CD4-positive, alpha-beta T cell treated with Interleukin-12 subunit alpha and Interleukin-12 subunit beta, for 1 hour (primary cell): ENCODE data around the gene PCDH9.

Experiments used
- DNase-seq: peaks from one replicate; pipeline ENCODE4 v3.0.0-alpha.2; 2020

Gene PCDH9

GRCh38 chr13:66503890-66504289, 726.2 kb downstream of the PCDH9 start:
- DNase-seq, result no peak

- DNase-seq, result no peak
Measured at GRCh38 chr13:66501181-66501580, 729.0 kb downstream of the PCDH9 start.

DNA sequence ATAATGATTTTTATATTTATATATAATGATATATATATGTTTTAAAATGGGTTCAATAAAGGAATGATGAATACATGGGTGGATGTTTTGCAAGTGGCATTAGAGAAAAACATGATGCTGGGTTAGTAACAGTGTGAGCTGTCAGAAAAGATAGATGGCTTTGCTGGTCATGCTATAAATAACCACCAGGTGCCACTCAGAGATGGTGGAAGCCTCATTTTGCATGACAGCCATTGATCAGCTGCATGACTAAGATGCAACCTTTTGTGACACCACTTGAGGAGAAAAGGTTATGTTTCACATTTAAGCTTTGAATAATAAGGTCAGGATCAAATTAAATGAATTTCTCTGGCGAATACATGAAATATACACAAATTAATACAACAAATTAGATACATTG, 737.7 kb downstream of the PCDH9 start:
- DNase-seq, result no peak

DNA sequence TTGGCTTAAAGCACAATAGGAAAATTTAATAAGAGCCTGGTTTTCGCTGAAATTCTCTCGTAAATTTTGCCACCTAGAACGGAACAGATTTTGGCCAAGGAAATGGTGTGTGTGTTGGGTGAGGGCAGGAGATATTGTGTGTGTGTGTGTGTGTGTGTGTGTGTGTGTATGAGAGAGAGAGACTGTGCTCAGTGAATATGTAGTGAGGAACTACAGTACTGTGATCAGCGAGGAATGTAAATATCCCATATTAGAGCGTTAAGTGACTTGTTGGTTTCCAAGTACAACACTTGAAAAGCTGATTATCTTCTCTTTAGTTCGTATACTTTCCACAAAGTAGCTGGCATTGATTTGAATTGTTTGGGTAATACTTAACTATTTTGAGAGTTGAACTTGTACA, 738.9 kb downstream of the PCDH9 start:
- no peak for DNase-seq

DNA sequence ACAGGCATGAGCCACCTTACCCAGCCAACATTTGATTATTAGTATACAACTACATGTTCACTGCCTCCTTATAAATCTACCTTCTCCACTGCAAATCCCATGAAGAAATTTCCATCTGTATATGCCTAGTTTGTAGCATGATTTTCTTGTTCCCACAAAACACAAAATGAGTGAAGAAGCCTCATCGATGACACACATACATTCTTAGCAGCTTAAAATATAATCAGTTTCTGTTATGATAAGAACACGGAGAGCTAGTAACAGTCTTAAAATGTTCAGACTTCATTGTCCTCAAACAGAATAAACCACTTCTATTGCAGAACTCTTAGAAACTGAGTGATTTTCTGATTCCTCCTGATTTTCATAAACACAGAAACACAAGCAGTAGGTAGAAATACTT, 740.5 kb downstream of the PCDH9 start:
- no peak for DNase-seq

DNA sequence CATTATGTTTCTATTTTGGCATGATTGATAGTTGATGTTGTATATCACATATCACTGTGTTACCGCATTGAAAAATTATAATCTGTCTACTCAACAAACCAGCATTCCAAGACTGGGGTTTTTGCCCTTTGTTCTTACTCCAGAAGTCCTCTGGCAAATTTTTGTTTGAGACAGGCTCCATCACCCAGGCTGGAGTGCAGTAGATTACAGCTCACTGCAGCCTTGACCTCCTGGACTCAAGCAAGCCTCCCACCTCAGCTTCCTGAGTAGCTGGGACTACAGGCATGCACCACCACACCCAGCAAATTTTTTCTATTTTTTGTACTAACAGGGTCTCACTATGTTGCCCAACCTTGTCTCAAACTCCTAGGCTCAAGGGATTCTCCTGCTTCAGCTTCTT, 741.0 kb downstream of the PCDH9 start:
- no peak for DNase-seq

DNA sequence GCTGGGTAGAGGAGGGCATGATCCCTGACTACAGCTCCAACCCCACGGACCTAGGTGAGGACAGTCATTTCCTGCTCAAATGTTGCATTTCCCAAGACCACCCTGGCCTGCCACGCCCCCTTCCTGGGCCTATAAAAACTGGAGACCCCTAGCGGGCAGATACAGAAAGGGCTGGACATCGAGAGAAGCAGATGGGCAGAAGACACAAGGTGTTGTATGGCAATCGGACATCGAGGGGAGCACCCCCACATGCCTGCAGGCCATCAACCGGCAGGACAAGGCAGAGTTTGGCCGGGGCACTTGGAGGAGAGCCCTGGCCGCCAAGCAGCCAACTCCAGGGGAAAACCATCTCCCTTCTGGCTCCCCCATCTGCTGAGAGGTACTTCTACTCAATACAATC, 746.4 kb downstream of the PCDH9 start:
- DNase-seq, result no peak

GRCh38 chr13:66482836-66483235, 747.3 kb downstream of the PCDH9 start:
- DNase-seq, result no peak

GRCh38 chr13:66477816-66478215, 752.3 kb downstream of the PCDH9 start:
- DNase-seq, result no peak

GRCh38 chr13:66475061-66475460, 755.1 kb downstream of the PCDH9 start:
- no peak for DNase-seq

- no peak for DNase-seq
Measured at GRCh38 chr13:66469745-66470144, 760.4 kb downstream of the PCDH9 start.

DNA sequence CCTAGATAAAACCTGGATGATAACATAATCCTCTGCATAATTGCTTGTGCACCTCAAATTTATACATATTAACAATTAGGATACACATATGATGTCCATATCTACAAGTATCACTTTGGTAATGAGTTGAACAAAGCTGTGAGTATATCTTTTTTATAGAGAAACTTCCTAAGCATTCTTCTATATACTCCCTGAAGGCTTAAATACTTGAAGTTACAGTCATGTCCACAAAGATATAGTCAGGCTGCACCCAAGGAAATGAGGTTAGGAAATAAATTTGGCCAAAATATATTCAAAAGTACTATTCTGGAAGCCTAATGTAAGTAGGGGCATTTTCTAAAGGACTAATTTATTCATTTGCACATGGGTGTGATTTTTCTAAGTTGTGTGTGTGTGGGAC, 761.5 kb downstream of the PCDH9 start:
- DNase-seq, result no peak

- no peak for DNase-seq
Measured at GRCh38 chr13:66462187-66462586, 767.9 kb downstream of the PCDH9 start.

GRCh38 chr13:66461021-66461420, 769.1 kb downstream of the PCDH9 start:
- no peak for DNase-seq

GRCh38 chr13:66459634-66460033, 770.5 kb downstream of the PCDH9 start:
- no peak for DNase-seq

DNA sequence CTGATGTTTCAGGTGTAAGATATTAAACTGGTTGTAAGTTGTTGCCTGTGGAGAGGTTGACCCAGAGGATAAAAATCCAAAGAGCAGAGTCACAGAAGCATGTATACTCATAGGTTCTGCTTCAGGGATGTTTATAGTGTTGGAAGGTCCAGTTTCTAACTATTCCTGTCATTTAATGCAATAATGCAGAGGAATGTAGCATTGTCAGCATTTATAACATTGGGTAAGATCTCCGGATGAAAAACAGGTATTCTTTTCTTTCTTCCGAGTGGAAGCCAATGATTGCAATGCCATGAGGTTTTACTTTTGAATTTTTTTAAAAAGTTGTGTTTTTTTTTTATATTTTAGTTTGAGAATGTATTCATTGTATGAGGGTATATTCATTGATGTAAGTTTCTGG, 771.0 kb downstream of the PCDH9 start:
- no peak for DNase-seq

- DNase-seq, result no peak
Measured at GRCh38 chr13:66446413-66446812, 783.7 kb downstream of the PCDH9 start.

- no peak for DNase-seq
Measured at GRCh38 chr13:66443926-66444325, 786.2 kb downstream of the PCDH9 start.

GRCh38 chr13:66440938-66441337, 789.2 kb downstream of the PCDH9 start:
- no peak for DNase-seq

GRCh38 chr13:66430728-66431127, 799.4 kb downstream of the PCDH9 start:
- DNase-seq, result no peak

DNA sequence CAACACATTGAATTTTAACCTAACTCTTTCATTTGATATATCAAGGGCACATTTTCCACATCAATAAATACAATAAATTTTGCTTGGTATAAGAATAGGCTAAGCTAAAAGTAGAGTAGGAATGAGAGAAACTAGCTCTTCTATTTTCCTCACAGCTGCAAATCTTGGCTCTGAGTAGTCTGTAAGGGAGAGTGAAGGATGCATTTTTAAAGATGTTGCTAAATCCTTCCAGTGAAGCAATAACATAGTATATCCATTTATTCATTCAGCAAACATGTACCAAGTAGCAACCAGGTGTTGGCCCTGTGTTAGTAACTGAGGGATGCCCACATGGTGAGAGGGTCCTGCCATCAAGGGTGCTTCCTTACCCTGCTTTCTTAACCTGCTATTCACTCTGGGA, 799.9 kb downstream of the PCDH9 start:
- no peak for DNase-seq

DNA sequence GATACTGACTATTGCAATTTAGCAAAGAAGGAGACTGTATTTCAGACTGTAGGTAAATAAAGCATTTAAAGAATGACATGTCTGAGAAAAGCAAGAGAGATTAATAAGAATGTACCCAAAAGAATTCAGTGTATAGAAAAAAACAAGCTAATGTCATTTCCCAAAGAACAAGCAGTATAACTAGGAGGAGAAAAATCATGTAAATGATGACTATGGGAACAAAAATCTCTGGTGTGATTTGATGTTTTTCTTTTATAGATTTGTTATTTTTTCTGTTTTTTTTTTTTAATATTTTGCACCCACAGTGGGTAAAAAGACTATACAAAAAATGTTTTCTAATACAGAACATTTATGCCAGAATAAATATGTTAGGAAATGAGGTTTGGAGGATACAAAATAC, 801.0 kb downstream of the PCDH9 start:
- no peak for DNase-seq

DNA sequence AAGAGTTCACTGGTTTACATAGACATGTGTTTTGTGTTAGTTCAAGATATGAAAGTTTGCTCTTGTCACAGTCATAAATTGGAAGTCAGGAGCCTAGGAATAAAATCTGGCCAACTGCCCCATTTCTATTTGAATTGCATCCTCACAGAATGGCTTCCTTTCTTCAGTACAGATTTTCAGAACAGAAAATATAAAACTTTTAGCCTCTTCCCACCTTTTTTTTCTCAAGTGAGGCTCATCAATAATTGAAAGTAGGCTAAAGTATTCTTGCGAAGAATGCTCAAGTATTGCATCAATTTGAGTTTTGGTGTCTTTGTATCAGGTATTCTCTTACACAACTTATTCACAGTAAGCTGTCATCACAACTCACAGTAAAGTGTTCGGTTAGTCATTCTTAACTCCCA, 802.7 kb downstream of the PCDH9 start:
- no peak for DNase-seq

- DNase-seq, result no peak
Measured at GRCh38 chr13:66425741-66426140, 804.4 kb downstream of the PCDH9 start.

- DNase-seq, result no peak
Measured at GRCh38 chr13:66424422-66424821, 805.7 kb downstream of the PCDH9 start.

- no peak for DNase-seq
Measured at GRCh38 chr13:66415444-66415843, 814.7 kb downstream of the PCDH9 start.
